HTR-8/SVneo (cell line): ENCODE results near the gene IFITM2.

Experiments
- DNase-seq: peaks from one replicate; pipeline ENCODE4 v3.0.0; 2011; ENCODE audit warnings: low spot score, mixed read lengths; ENCODE audit not compliant: insufficient read length
- FAIRE-seq: peaks from 2 replicates; lab custom pipeline; 2011; peaks lifted over from hg19 to GRCh38; lab: Jason Lieb, UNC

Gene IFITM2

GRCh38 chr11:356610-357009 lies 49.0 kb downstream of the IFITM2 start:
- DNase-seq (no peak), FAIRE-seq (no peak)

- DNase-seq = no peak
- FAIRE-seq = no peak
Measured at GRCh38 chr11:357582-357981, 50.0 kb downstream of the IFITM2 start.

GRCh38 chr11:358129-358800 lies 50.6 kb downstream of the IFITM2 start:
- no peak for DNase-seq
- FAIRE-seq = no peak
